Heart left ventricle (tissue), 16 donors: ENCODE measurements around the gene BLCAP. TPM values are rescaled to one million over a fixed set of nuclear protein-coding genes. Genes with fewer than 3 reads are reported as not detected.

Experiments used
- ATAC-seq, 4 donors: fragments of 200-7000 bp; cut with Tn5 transposase; one replicate each; pipeline ENCODE4 v1.9.1; 2020 to 2022; ENCODE audit warnings: moderate library complexity in 4 of 4, mild to moderate bottlenecking in 3 of 4, moderate number of reproducible peaks in 1 of 4
- DNase-seq, 5 donors: peaks; one replicate each; pipeline ENCODE4 v3.0.0-alpha.2; 2020
- H3K27ac ChIP-seq, 12 donors: fragments of 200-600 bp; sonication (generic) in 4 of 12; one replicate each; pipeline versions ENCODE4 v1.5.0 to v1.8.0; 2016 to 2022; ENCODE audit warnings: mild to moderate bottlenecking in 2 of 12
- H3K27me3 ChIP-seq, 9 donors: fragments of 200-600 bp; sonication (generic) in 2 of 9; one replicate each; pipeline versions ENCODE4 v1.5.1 to v1.8.0; 2016 to 2022; ENCODE audit warnings: mild to moderate bottlenecking in 3 of 9
- H3K36me3 ChIP-seq, 9 donors: fragments of 200-600 bp; sonication (generic) in 2 of 9; one replicate each; pipeline versions ENCODE4 v1.5.0 to v1.8.0; 2018 to 2022; ENCODE audit warnings: mild to moderate bottlenecking in 2 of 9
- H3K4me1 ChIP-seq, 12 donors: fragments of 200-600 bp; sonication (generic) in 4 of 12; one replicate each; pipeline versions ENCODE4 v1.5.0 to v1.8.0; 2016 to 2022; ENCODE audit warnings: mild to moderate bottlenecking in 3 of 12
- H3K4me3 ChIP-seq, 12 donors: fragments of 200-600 bp; sonication (generic) in 4 of 12; one replicate each; pipeline versions ENCODE4 v1.5.0 to v1.8.0; 2017 to 2022; ENCODE audit warnings: mild to moderate bottlenecking in 9 of 12, moderate library complexity in 4 of 12
- H3K9me3 ChIP-seq, 12 donors: fragments of 200-600 bp; sonication (generic) in 4 of 12; one replicate each; pipeline versions ENCODE4 v1.5.0 to v1.8.0; 2016 to 2022; ENCODE audit warnings: mild to moderate bottlenecking in 1 of 12
- POLR2A ChIP-seq, 2 donors: fragments of 450-650 bp; IDR thresholded peaks; one replicate each; pipeline ENCODE4 v1.6.1; 2017; ENCODE audit warnings: antibody characterized with exemption in 2 of 2, mild to moderate bottlenecking in 2 of 2, moderate library complexity in 2 of 2
- WGBS, 4 donors: extraction: QIAGEN DNeasy Blood & Tissue Kit in 2 of 4; methylation state at CpG; one replicate each; pipeline versions ENCODE4 v1.1.5 to v1.1.7; 2013 to 2018; 5-methylcytosine and 5-hydroxymethylcytosine counted together
- intact Hi-C, 10 donors: fragments of 100-400 bp; cut with DNase I; formaldehyde crosslinking; loops; one replicate each; pipeline versions ENCODE4 v1.11.1 to v1.14.2; 2022
- polyA plus RNA-seq, 2 donors: library from polyadenylated mRNA; stranded (reverse); fragments of 200-250 nt; gene quantifications; one replicate each; pipeline ENCODE4 v1.2.3, GENCODE V29; 2013
- total RNA-seq, 9 donors: library from RNA; depleted of rRNA in 2 of 9; stranded (reverse); fragments of >200 nt in 2 of 9; fragmentation: NEBNext Ultra II Directional in 3 of 9; extraction: Animal tissue kit (Norgen Biotek cat#: 25700) in 3 of 9; gene quantifications; one replicate each; pipeline versions ENCODE4 v1.1.0 to v1.2.4, GENCODE V29; 2016 to 2023
- TF ChIP-seq, protein P1 (sequence below), 12 donors: fragments of 200-600 bp; sonication (generic) in 4 of 12; IDR thresholded peaks; one replicate each; pipeline versions ENCODE4 v1.5.0 to v1.8.0; 2018 to 2022; ENCODE audit warnings: antibody characterized with exemption in 12 of 12, mild to moderate bottlenecking in 5 of 12
- donor health status: ischemic (EF 13 %, LVEDD 7.1; RV severe dilation, severe dysfunction).
- donor health status: healthy with polysubstance abuse.
- donor health status: DM: no; HTN: yes; CAD: no.
- donor health status: DM: no; HTN: no; CAD: no.
- donor health status: ischemic (EF 25% LVEDD 6.9; RV normal size, moderate dysfunction).
- donor health status: ischemic (EF 25% LVEDD 5.7; RV mildly dilated, moderate dysfunction).
- donor health status: healthy.
- donor health status: DM: yes; HTN: yes; CAD: no.
- donor health status: ischemic (EF 35%, LVEDD 5.7; RV mildly dilated, moderate dysfunction).
- donor health status: nonischemic (EF 11% LVEDD 7.7; RV severe dilation, severe dysfunction).
- donor health status: DM: yes; HTN: yes; CAD: no.
- donor health status: PGD.
- donor health status: ischemic (EF 29% LVEDD 5.4; RV normal size, mild dysfunction).
- donor health status: nonischemic (EF 23%, LVEDD 6.1; RV moderate dilation, normal function).

BLCAP gene
- total and polyA plus RNA-seq, 11 donors: 66.7 to 99.5 (median 81.7) TPM

DNA sequence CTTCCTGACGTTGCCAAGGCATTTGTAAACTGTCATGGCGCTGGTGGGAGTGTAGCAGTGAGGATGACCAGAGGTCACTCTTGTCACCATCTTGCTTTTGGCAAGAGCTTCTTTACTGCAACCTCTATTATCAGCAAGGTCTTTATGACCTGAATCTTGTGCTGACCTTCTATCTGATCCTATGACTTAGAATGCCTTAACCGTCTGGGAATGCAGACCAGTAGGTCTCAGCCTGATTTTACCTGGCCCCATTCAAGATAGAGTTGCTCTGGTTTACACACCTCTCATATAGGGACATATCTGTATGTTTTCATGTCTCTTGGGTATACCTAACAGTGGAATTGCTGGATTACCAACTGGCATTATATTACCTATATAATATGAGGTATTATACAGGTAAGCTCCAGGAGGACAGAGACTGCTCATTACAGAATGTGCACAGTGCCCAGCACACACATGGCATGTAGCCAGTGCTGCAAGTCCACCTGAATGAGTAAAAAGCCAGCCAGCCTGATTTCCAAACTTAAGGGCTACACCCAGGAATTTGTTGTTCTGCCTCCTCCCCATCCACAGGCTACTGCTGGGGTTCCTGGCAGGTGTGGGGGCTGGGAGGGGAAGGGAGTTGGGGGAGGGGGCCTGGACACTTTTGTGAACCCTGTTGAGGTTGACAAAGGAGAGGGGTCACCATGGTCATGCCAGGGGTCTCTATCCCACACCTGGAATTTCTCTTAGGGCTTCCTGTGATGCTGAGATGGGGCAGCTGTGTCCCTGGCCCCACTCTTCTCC lies 35.2 kb upstream of the BLCAP start:
- DNase-seq (no peak), ATAC-seq (no peak)
- TF ChIP-seq POLR2A (IDR thresholded peaks at IDR 0.05): no peak
- TF ChIP-seq, protein P1, sequence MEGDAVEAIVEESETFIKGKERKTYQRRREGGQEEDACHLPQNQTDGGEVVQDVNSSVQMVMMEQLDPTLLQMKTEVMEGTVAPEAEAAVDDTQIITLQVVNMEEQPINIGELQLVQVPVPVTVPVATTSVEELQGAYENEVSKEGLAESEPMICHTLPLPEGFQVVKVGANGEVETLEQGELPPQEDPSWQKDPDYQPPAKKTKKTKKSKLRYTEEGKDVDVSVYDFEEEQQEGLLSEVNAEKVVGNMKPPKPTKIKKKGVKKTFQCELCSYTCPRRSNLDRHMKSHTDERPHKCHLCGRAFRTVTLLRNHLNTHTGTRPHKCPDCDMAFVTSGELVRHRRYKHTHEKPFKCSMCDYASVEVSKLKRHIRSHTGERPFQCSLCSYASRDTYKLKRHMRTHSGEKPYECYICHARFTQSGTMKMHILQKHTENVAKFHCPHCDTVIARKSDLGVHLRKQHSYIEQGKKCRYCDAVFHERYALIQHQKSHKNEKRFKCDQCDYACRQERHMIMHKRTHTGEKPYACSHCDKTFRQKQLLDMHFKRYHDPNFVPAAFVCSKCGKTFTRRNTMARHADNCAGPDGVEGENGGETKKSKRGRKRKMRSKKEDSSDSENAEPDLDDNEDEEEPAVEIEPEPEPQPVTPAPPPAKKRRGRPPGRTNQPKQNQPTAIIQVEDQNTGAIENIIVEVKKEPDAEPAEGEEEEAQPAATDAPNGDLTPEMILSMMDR (IDR thresholded peaks at IDR 0.05): no peak
- Histone ChIP-seq H3K4me1 (peaks cover 0 to 8% (median 2%) of the 10 kb centered on the region in 12 donors), H3K9me3 (no peaks in the 10 kb centered on the region), H3K36me3 (no peaks in the 10 kb centered on the region), H3K4me3 (no peak overlapping the region), H3K27me3 (peaks cover 3 to 50% (median 28%) of the 10 kb centered on the region in 9 donors), H3K27ac (no peak overlapping the region)
- intact Hi-C loops: loop anchor here (5.0 to 10.0 kb wide), 10 partner anchors 429 to 844 kb away; partner anchors contain the start of genes RPRD1B (in 1 of the 10) and TTI1 (in 1 of the 10)
- 56 to 67% (median 62%) methylated on average over 3 of the region's 3 CpGs for WGBS, 4 donors

DNA sequence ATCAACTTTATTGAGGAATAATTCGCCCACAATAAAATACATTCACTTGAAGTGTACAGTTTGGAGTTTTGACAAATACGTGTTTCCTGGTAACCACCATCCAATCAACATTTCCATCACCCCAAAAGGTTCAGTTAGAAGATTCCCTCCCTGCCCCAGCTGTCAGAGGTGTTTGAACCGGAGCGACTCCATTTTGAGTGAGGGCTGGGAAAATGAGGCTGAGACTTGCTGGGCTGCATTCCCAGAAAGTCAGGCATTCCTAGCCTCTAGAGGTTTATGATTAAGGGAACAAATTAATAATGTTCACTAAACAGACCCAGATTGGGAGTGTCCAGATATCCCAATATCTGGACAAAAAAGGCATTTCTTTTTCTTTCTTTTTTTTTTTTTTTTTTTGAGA lies 33.0 kb upstream of the BLCAP start:
- ATAC-seq (no peak), DNase-seq (no peak)
- Histone ChIP-seq H3K9me3 (no peaks in the 10 kb centered on the region), H3K4me3 (no peak overlapping the region), H3K4me1 (peaks cover 0 to 8% (median 2%) of the 10 kb centered on the region in 12 donors), H3K36me3 (no peaks in the 10 kb centered on the region), H3K27me3 (peaks cover 3 to 47% (median 25%) of the 10 kb centered on the region in 9 donors), H3K27ac (no peak overlapping the region)
- TF ChIP-seq POLR2A (IDR thresholded peaks at IDR 0.05): no peak
- TF ChIP-seq, protein P1 (IDR thresholded peaks at IDR 0.05): no peak
- WGBS, 4 donors: 68 to 78% (median 74%) methylated on average over 4 of the region's 4 CpGs
- intact Hi-C loops: loop anchor here (5.0 to 10.0 kb wide), 10 partner anchors 432 to 847 kb away; partner anchors contain the start of genes RPRD1B (in 1 of the 10) and TTI1 (in 1 of the 10)

DNA sequence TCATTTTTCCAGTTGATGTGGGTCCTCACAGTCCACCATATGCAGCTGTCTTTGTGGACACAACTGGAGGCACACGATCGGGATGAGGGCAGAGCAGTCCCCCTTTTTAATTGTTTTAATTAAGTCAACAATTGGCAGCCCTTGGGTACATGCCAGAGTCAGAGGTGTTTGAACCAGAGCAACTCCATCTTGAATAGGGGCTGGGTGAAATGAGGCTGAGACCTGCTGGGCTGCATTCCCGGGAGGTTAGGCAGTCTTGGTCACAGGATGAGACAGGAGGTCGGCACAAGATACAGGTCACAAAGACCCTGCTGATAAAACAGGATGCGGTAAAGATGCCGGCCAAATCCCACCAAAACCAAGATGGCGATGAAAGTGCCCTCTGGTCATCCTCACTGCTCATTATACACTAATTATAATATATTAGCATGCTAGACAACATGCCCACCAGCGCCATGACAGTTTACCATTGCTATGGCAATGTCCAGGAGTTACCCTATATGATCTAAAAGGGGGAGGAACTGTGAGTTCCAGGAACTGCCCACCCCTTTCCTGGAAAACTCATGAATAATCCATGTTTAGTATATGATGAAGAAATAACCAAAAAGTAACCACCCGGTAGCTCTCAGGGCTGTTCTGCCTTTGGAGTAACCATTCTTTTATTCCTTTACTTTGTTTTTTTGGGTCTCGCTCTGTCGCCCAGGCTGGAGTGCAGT lies 31.8 kb upstream of the BLCAP start:
- H3K36me3 ChIP-seq: no peaks in the 10 kb centered on the region
- WGBS, 4 donors: 84 to 89% (median 85%) methylated on average over 11 of the region's 11 CpGs
- no peaks in the 10 kb centered on the region for H3K9me3 ChIP-seq
- DNase-seq: no peak
- intact Hi-C loops: loop anchor here (5.0 to 10.0 kb wide), 10 partner anchors 433 to 848 kb away; partner anchors contain the start of genes RPRD1B (in 1 of the 10) and TTI1 (in 1 of the 10)
- H3K27me3 ChIP-seq: peaks cover 3 to 36% (median 17%) of the 10 kb centered on the region in 9 donors
- ATAC-seq: no peak
- H3K4me1 ChIP-seq: peaks cover 0 to 5% (median 1%) of the 10 kb centered on the region in 12 donors
- H3K4me3 ChIP-seq: no peak overlapping the region
- TF ChIP-seq, protein P1 (IDR thresholded peaks at IDR 0.05): no peak
- TF ChIP-seq POLR2A (IDR thresholded peaks at IDR 0.05): no peak
- H3K27ac ChIP-seq: no peak overlapping the region

DNA sequence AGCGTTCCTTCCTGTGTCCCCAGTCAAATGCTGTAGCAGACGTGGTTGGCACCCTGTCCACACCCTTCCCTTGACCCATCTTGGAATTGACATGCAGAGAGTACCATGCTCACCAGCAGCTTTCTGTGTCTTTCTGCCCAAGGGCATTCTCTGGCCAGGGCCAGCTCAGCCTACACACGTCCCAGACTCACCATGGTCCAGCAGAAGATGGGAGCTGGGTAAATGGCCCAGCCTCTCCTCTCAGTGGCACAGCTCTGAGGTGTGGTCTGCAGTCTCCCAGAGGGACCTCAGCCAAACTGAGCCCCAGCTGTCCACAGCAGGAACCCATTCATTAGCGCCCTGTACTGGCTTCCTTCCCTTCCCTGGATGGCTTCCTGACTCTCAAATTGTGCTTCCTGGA lies 31.1 kb upstream of the BLCAP start:
- Histone ChIP-seq H3K4me1 (no peaks in the 10 kb centered on the region), H3K9me3 (no peaks in the 10 kb centered on the region), H3K27ac (no peak overlapping the region), H3K4me3 (no peak overlapping the region), H3K27me3 (peaks cover 0 to 29% (median 14%) of the 10 kb centered on the region in 9 donors), H3K36me3 (no peaks in the 10 kb centered on the region)
- WGBS, 4 donors: 69 to 74% (median 72%) methylated on average over 4 of the region's 4 CpGs
- TF ChIP-seq POLR2A (IDR thresholded peaks at IDR 0.05): no peak
- TF ChIP-seq, protein P1 (IDR thresholded peaks at IDR 0.05): no peak
- ATAC-seq: no peak
- intact Hi-C loops: no loop called here
- DNase-seq: no peak
